Left hindlimb (tissue), 1 donor: ENCODE results near the gene PPP6R2.
"Not testable (repeated sequence)": the region's sequence is repeated elsewhere in the genome, so short reads cannot be mapped to it uniquely, and the experiment has no call there.

Experiments
- DNase-seq: peaks from one replicate; pipeline ENCODE4 v3.0.0-alpha.2; 2018

PPP6R2 gene

GRCh38 chr22:50403701-50404101 is 60.6 kb downstream of the PPP6R2 start:
- DNase-seq = no peak

- no peak for DNase-seq
These were observed 63.5 kb downstream of the PPP6R2 start for GRCh38 chr22:50406416-50407170.

GRCh38 chr22:50408311-50408710 is 65.2 kb downstream of the PPP6R2 start:
- no peak for DNase-seq

GRCh38 chr22:50408954-50409353 is 65.8 kb downstream of the PPP6R2 start:
- not testable (repeated sequence) for DNase-seq

- DNase-seq = no peak
These were observed 71.5 kb downstream of the PPP6R2 start for GRCh38 chr22:50414476-50415248.

- DNase-seq = no peak
These were observed 72.3 kb downstream of the PPP6R2 start for GRCh38 chr22:50415426-50415825.

GRCh38 chr22:50416996-50417395 is 73.9 kb downstream of the PPP6R2 start:
- DNase-seq = no peak

GRCh38 chr22:50417411-50418210 is 74.5 kb downstream of the PPP6R2 start:
- DNase-seq = no peak

- no peak for DNase-seq
These were observed 75.5 kb downstream of the PPP6R2 start for GRCh38 chr22:50418624-50419023.

- DNase-seq = no peak
These were observed 76.0 kb downstream of the PPP6R2 start for GRCh38 chr22:50419116-50419515.

- no peak for DNase-seq
These were observed 76.9 kb downstream of the PPP6R2 start for GRCh38 chr22:50420015-50420414.

- DNase-seq = no peak
These were observed 77.5 kb downstream of the PPP6R2 start for GRCh38 chr22:50420581-50420980.

GRCh38 chr22:50422046-50422445 is 78.9 kb downstream of the PPP6R2 start:
- no peak for DNase-seq

GRCh38 chr22:50422961-50423815 is 80.1 kb downstream of the PPP6R2 start:
- no peak for DNase-seq

GRCh38 chr22:50423956-50424355 is 80.8 kb downstream of the PPP6R2 start:
- no peak for DNase-seq

- DNase-seq = no peak
These were observed 82.2 kb downstream of the PPP6R2 start for GRCh38 chr22:50425179-50425916.

- DNase-seq = no peak
These were observed 89.2 kb downstream of the PPP6R2 start for GRCh38 chr22:50432131-50432876.

- DNase-seq = not testable (repeated sequence)
These were observed 89.9 kb downstream of the PPP6R2 start for GRCh38 chr22:50432877-50433510.

- no peak for DNase-seq
These were observed 91.7 kb downstream of the PPP6R2 start for GRCh38 chr22:50434849-50435248.

GRCh38 chr22:50435291-50436014 is 92.3 kb downstream of the PPP6R2 start:
- no peak for DNase-seq
